Skeletal muscle cell (primary cell): ENCODE results near the gene IKZF3.
"Not testable (repeated sequence)": the region's sequence is repeated elsewhere in the genome, so short reads cannot be mapped to it uniquely, and the experiment has no call there.

Experiments
- DNase-seq: peaks from one replicate; pipeline ENCODE4 v3.0.0-alpha.2; 2010; ENCODE audit warnings: low read depth
- H3K4me3 ChIP-seq: 2 replicates; pipeline ENCODE4 v1.5.1; 2011; ENCODE audit warnings: low read depth, mild to moderate bottlenecking, control low read depth, low read length, moderate library complexity

The IKZF3 gene

GRCh38 chr17:39863244-39863917 is 731 bp downstream of the IKZF3 start:
- DNase-seq = no peak
- no peak overlapping the region for H3K4me3 ChIP-seq

- H3K4me3 ChIP-seq = no peak overlapping the region
- DNase-seq = no peak
Measured at GRCh38 chr17:39861235-39861634, 2.9 kb downstream of the IKZF3 start.

DNA sequence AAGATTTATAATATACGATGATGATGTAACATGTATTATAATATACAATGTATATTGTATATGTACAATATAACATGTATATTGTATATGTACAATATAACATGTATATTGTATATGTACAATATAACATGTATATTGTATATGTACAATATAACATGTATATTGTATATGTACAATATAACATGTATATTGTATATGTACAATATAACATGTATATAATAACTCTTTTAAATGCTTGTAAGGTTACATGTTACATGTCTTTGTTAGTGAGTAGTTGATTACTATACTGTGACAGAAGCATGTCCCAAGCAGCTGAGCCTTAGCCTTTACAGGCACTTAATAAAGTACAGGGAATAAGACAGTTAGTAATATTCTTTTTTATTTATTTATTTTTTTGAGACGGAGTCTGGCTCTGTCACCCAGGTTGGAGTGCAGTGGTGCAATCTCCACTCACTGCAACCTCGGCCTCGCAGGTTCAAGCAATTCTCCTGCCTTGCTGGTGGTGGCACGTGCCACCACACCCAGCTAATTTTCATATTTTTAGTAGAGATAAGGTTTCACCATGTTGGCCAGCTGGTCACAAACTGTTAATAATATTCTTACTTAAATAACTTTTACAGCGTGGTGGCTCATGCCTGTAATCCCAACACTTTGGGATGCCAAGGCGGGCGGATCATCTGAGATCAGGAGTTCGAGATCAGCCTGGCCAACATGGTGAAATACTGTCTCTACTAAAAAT is 8.0 kb downstream of the IKZF3 start:
- not testable (repeated sequence) for DNase-seq, H3K4me3 ChIP-seq

DNA sequence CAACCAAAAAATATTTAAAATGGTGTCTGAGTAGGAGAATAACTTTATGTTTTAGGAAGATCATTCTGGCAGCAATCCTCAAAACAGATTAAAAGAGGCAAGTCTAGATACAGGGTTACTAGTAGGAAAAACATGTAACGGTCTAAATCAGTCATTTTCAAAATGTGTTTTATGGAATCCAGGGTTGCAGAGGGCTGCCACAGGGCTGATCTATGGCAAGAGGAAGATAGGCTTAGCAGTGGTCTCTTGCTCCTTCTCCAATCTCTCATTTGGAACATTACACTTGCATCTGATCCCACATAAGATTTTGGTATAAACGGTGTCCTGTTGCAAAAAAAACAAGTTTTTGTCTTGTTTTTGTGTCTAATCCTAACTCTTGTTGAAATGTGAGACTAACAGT is 9.2 kb downstream of the IKZF3 start:
- DNase-seq = no peak

GRCh38 chr17:39852239-39852638 is 11.9 kb downstream of the IKZF3 start:
- DNase-seq = no peak
- H3K4me3 ChIP-seq = no peak overlapping the region

More for the DNA sequence above, 9.2 kb downstream of the IKZF3 start:
- H3K4me3 ChIP-seq = no peak overlapping the region

DNA sequence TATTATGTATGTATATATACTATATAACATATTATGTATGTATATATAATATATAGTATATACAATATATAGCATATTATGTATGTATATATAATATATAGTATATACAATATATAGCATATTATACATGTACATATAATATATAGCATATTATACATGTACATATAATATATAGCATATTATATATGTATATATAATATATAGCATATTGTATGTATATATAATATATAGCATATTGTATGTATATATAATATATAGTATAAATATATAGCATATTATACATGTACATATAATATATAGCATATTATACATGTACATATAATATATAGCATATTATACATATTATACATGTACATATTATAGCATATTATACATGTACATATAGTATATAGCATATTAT is 13.9 kb downstream of the IKZF3 start:
- not testable (repeated sequence) for H3K4me3 ChIP-seq, DNase-seq

GRCh38 chr17:39848600-39848999 is 15.5 kb downstream of the IKZF3 start:
- no peak for DNase-seq
- H3K4me3 ChIP-seq = no peak overlapping the region

- no peak for DNase-seq
Measured at GRCh38 chr17:39846205-39846604, 17.9 kb downstream of the IKZF3 start.

GRCh38 chr17:39845052-39845846 is 18.9 kb downstream of the IKZF3 start:
- H3K4me3 ChIP-seq = no peak overlapping the region
- no peak for DNase-seq

More at GRCh38 chr17:39846205-39846604, 17.9 kb downstream of the IKZF3 start:
- no peak overlapping the region for H3K4me3 ChIP-seq

- DNase-seq = no peak
- no peak overlapping the region for H3K4me3 ChIP-seq
Measured at GRCh38 chr17:39841134-39841683, 22.9 kb downstream of the IKZF3 start.

DNA sequence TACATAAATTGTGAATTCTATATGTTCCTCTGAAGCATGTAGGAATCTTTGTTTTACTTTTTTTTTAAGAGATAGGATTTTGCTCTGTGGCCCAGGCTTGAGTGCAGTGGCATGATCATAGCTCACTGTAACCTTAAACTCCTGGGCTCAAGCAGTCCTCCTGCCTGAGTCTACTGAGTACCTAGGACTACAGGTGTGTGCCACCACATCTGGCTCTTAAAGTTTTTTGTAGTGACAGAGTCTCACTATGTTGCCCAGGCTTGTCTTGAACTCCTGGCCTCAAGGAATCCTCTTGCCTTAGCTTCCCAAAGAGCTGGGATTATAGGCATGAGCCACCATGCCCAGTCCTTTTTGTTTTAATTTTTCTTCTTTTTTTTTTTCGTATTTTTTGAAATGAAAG is 25.3 kb downstream of the IKZF3 start:
- H3K4me3 ChIP-seq = no peak overlapping the region
- DNase-seq = no peak

- H3K4me3 ChIP-seq = no peak overlapping the region
- no peak for DNase-seq
Measured at GRCh38 chr17:39838057-39838456, 26.1 kb downstream of the IKZF3 start.

GRCh38 chr17:39836117-39836516 is 28.0 kb downstream of the IKZF3 start:
- DNase-seq = no peak
- no peak overlapping the region for H3K4me3 ChIP-seq

DNA sequence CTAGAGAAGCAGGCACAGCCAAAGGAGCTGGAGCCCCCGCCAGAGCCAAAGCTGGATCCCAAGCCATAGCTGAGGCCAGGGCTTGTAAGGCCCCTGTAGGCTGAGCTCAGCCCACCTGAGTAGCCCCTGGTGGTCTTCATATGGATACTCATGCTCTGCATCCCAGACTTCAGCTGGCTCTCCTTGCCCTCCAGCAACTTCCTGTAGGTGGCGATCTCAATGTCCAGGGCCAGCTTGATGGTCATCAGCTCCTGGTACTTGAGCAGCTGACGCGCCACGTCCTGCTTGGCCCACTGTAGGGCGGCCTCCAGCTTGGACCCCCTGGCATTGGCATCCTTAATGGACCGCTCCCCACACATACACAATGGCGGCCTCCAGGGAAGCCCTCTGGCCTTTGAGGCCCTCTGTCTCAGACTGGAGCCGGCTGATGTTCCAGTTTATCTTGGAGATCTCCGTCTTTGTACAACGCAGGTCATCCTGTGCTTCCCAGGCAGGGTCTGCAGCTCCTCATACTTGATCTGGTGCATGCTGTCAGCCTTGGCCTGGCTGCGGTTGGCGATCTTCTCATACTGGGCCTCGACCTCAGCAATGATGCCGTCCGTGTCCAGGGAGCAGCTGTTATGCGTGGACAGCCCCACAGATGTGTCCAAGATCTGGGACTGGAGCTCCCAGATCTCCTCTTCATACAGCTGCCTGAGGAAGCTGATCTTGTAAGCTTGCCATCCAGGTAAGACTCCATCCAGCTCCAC is 28.9 kb downstream of the IKZF3 start:
- DNase-seq = no peak
- H3K4me3 ChIP-seq = no peak overlapping the region

DNA sequence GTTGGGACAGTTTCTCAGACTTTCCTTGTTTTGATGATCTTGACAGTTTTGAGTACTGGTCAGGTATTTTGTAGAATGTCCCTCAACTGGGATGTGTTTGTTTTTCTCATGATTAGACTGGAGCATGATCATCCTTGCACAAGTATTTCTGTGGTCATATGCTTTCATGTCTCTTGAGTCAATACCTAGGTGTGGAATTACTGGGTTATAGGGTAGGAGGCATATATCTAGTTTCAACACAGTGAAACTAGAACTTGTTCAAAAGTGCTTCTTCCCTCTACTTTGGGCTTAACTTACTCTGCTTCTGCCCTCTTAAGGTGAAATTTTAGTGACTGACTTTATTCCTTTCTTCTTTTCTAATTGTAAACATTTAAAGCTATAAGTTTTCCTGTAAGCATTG is 30.1 kb downstream of the IKZF3 start:
- H3K4me3 ChIP-seq = no peak overlapping the region
- no peak for DNase-seq

GRCh38 chr17:39831588-39831987 is 32.5 kb downstream of the IKZF3 start:
- DNase-seq = no peak
- no peak overlapping the region for H3K4me3 ChIP-seq

- DNase-seq = no peak
Measured at GRCh38 chr17:39828443-39828842, 35.7 kb downstream of the IKZF3 start.

DNA sequence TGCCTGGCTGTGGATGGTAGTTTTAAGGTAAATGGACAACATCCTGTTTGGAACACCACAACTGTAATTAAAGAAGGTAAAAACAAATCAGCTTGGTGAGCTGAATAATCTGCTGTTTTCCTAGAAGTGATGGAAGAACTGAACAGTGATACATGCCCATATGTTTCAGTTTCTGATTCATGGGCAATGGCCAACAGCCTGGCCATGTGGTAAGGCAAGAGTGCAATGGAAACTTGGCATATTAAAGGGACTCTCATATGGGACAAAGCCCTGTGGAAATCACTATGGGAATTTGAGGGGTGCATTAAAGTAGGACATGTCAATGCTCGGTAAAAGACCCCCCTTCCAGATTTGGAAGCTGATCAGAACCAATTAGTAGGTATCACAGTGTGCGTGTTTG is 37.8 kb downstream of the IKZF3 start:
- H3K4me3 ChIP-seq = no peak overlapping the region
- DNase-seq = no peak

More at GRCh38 chr17:39828443-39828842, 35.7 kb downstream of the IKZF3 start:
- H3K4me3 ChIP-seq = no peak overlapping the region

GRCh38 chr17:39823407-39824054 is 40.6 kb downstream of the IKZF3 start:
- DNase-seq = no peak
- no peak overlapping the region for H3K4me3 ChIP-seq
